Ovary (tissue), 3 donors: Measurements from ENCODE around the gene KHDC4.

Source experiments
- CTCF ChIP-seq, 3 donors: fragments of 450-650 bp in 2 of 3; fragments of 200-600 bp in 1 of 3; IDR thresholded peaks; one replicate each; pipeline versions ENCODE4 v1.5.1 to v1.8.0; 2016 to 2022; ENCODE audit warnings: antibody characterized with exemption in 3 of 3, mild to moderate bottlenecking in 1 of 3
- EP300 ChIP-seq: sonication (generic); formaldehyde crosslinking; IDR thresholded peaks from one replicate; pipeline ENCODE4 v1.6.1; 2017; ENCODE audit warnings: antibody characterized with exemption
- POLR2A ChIP-seq: fragments of 450-650 bp; IDR thresholded peaks from one replicate; pipeline ENCODE4 v1.6.1; 2017; ENCODE audit warnings: antibody characterized with exemption, mild to moderate bottlenecking, moderate library complexity
- donor health status: DM: no; HTN: no; CAD: no.

- TF ChIP-seq CTCF (IDR thresholded peaks at IDR 0.05) = no peak
- no peak for TF ChIP-seq POLR2A
- no peak for TF ChIP-seq EP300
Observed at GRCh38 chr1:155882766-155883165, 51.4 kb downstream of the KHDC4 start.
